ENCODE results near the gene DDR2. TPM values are rescaled to one million over a fixed set of nuclear protein-coding genes. Genes with fewer than 3 reads are reported as not detected.
"Not testable (repeated sequence)": the region's sequence is repeated elsewhere in the genome, so short reads cannot be mapped to it uniquely, and the experiment has no call there.

Gene DDR2
- total RNA-seq, 4 donors from 2014 or later = 165 to 241 (median 199) TPM

DNA sequence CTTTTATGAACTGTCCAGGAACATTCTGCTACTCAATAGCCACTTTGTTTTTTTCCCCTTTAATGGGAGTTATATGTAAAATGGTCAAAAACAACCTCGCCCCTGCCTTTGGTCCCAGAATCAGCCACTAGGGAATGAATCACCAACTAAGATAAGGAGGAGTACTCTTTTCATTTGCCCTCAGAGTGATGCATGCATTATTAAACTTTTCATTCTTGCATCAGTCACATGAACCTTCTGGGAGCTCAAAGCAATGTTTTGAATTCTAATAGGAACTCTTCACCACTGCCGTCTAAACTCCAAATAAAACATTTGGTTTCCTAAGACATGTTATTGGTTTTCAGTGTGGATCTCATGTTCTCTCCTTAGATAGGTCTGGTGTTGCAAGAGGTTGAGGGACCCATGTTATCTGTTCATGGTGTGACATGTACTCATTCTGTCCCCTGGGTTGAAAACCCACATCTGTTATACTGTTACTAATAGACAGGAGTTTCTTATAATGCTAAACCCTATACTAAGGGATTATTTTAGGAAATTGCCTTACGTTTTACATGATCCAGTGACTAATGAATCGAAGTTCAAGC is 140.4 kb downstream of the DDR2 start:
- Histone ChIP-seq H3K4me1 (no peaks in the 10 kb centered on the region), H3K4me3 (no peak overlapping the region), H3K27ac (peak overlapping the region; percentile 29 to 61 (median 52)), H3K36me3 (peaks cover 0 to 92% of the 10 kb centered on the region in 2 donors), H3K9me3 (no peaks in the 10 kb centered on the region), H3K27me3 (no peaks in the 10 kb centered on the region)
- 60 to 63% methylated on average over 4 of the region's 4 CpGs for WGBS, 2 donors (ENCODE audit: low coverage in 1 of 2)
- peak; percentile 92 for ATAC-seq
- TF ChIP-seq, protein P1, sequence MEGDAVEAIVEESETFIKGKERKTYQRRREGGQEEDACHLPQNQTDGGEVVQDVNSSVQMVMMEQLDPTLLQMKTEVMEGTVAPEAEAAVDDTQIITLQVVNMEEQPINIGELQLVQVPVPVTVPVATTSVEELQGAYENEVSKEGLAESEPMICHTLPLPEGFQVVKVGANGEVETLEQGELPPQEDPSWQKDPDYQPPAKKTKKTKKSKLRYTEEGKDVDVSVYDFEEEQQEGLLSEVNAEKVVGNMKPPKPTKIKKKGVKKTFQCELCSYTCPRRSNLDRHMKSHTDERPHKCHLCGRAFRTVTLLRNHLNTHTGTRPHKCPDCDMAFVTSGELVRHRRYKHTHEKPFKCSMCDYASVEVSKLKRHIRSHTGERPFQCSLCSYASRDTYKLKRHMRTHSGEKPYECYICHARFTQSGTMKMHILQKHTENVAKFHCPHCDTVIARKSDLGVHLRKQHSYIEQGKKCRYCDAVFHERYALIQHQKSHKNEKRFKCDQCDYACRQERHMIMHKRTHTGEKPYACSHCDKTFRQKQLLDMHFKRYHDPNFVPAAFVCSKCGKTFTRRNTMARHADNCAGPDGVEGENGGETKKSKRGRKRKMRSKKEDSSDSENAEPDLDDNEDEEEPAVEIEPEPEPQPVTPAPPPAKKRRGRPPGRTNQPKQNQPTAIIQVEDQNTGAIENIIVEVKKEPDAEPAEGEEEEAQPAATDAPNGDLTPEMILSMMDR (IDR thresholded peaks at IDR 0.05) = peak in 1 of 4 experiments; percentile 20
- TF ChIP-seq POLR2A (IDR thresholded peaks at IDR 0.05) (no peak), POLR2AphosphoS5 (IDR thresholded peaks at IDR 0.05) (no peak)

DNA sequence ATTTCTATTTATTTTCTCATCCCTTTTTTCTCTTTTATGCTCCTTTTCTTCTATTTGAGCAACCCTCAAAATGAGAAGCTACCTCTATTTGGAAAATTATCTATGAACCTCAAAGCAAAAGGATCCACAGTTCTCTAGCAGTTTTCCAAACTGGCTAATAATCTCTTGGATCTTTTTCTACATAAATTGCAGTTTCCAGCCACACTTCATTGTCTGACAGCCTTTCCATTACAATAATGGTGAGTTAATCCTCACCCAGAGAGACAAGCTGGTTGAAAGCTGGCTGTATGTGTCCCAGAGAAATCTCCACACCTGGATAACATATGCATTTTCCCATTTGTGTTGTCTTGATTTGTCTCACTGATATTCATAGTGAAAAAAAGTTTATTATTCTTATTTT is 141.7 kb downstream of the DDR2 start:
- H3K36me3 ChIP-seq = peaks cover 0 to 94% of the 10 kb centered on the region in 2 donors
- TF ChIP-seq POLR2AphosphoS5 (IDR thresholded peaks at IDR 0.05) (no peak), EP300 (IDR thresholded peaks at IDR 0.05) (no peak)

DNA sequence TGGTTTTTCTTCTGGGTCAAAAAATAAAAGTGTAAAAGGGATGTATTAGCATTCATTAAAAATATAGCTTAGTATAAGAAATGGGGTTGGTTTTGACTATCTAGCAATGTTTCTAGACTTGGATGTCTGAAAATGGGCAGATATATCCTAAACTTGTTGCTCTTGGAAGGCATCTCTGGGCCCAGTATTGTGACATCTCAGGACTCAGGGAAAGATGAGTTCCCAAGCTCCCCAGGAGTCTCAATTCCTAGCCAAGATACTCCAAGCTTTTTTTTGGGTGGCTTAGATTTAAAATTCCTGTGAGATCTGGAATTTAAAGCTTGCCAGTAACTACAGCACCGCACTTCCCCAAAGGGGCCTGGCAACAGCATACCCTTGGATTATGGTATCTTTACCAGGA is 146.8 kb downstream of the DDR2 start:
- Histone ChIP-seq H3K9me3 (no peaks in the 10 kb centered on the region), H3K27me3 (no peaks in the 10 kb centered on the region), H3K27ac (no peak overlapping the region), H3K4me3 (no peak overlapping the region), H3K36me3 (peaks cover 0 to 78% of the 10 kb centered on the region in 2 donors), H3K4me1 (no peaks in the 10 kb centered on the region)
- TF ChIP-seq POLR2A (IDR thresholded peaks at IDR 0.05) (no peak), EP300 (IDR thresholded peaks at IDR 0.05) (no peak), POLR2AphosphoS5 (IDR thresholded peaks at IDR 0.05) (no peak)
- TF ChIP-seq, protein P1 (IDR thresholded peaks at IDR 0.05) = no peak
- 88% methylated on average over 1 of the region's 1 CpG; no CpG with 5 or more reads in 1 of the 2 donors for WGBS, 2 donors (ENCODE audit: low coverage in 1 of 2)
- no peak for ATAC-seq

More for the DNA sequence above, 141.7 kb downstream of the DDR2 start:
- peak overlapping the region in 1 of 4 donors; percentile 25 for H3K27ac ChIP-seq
- no peaks in the 10 kb centered on the region for H3K4me1 ChIP-seq
- no peaks in the 10 kb centered on the region for H3K9me3 ChIP-seq
- ATAC-seq = no peak
- H3K4me3 ChIP-seq = no peak overlapping the region
- H3K27me3 ChIP-seq = no peaks in the 10 kb centered on the region

DNA sequence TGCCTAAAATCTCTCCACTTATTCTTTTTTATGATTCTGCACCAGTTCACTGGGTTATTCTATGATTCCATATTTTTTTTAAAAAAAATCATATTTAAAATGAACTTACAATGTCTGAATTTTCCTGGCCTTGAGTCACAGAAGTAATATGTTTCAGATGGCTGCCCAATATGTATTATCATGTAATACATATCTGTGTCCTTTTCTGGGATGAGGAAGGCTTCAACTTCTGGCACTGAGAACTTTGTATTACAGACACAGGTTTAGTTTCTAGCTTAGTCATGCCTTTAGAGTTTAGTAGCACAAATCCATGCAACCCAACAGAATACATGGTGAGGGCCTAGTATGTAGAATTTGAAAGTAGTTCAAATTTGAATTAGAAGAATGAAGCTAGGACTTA is 150.4 kb downstream of the DDR2 start:
- ATAC-seq = no peak
- no peaks in the 10 kb centered on the region for H3K9me3 ChIP-seq
- H3K36me3 ChIP-seq = peaks cover 0 to 47% of the 10 kb centered on the region in 2 donors
- H3K27ac ChIP-seq = no peak overlapping the region
- TF ChIP-seq POLR2A (IDR thresholded peaks at IDR 0.05) (no peak), POLR2AphosphoS5 (IDR thresholded peaks at IDR 0.05) (no peak), EP300 (IDR thresholded peaks at IDR 0.05) (no peak)
- TF ChIP-seq, protein P1 (IDR thresholded peaks at IDR 0.05) = no peak
- no peaks in the 10 kb centered on the region for H3K27me3 ChIP-seq
- no peaks in the 10 kb centered on the region for H3K4me1 ChIP-seq
- no peak overlapping the region for H3K4me3 ChIP-seq

DNA sequence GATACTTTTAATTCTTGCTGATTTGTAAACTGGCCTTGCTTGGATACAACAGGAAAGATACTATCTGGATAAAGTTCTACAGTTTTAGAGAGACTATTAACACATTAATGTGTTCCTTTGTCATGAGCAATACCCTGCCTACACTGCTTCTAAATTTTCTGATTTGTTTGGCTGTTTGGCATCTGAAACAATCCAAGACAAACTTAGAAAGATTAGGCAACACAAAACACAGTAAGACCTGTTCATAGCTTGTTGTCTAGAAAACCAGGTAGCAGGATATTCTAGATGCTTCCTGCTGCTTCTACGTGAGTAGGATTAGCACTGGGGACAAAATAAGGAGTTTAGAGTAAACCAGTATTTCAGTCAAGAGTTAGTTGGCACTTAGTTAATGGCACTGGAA is 152.7 kb downstream of the DDR2 start:
- not testable (repeated sequence) for H3K27me3 ChIP-seq, H3K4me3 ChIP-seq, ATAC-seq, H3K9me3 ChIP-seq, H3K4me1 ChIP-seq
- WGBS, 2 donors (ENCODE audit: low coverage in 1 of 2) = no CpG with 5 or more reads among the region's 1 CpG
- H3K27ac ChIP-seq = peak overlapping the region in 1 of 4 donors; percentile 10
- H3K36me3 ChIP-seq = peaks cover 0 to 24% of the 10 kb centered on the region in 2 donors

DNA sequence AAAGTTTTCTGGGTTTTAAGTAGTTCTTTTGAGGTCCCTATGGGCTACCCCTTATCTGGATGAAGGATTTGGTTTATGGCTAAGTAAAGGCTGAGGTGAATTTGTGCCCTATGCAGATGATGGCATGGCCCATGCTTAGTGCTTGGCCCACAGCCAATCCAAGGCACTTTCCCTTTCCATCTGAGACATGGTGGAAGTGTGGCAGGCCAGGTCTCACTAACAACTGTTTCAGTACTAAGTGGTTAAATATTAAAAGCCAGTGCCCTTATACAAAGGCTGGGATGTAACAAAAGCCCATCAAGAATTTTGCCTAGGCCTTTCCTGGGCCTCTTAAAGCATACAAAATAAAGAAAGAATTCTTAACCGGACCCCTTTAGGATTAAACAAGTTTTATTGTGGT is 156.5 kb downstream of the DDR2 start:
- not testable (repeated sequence) for H3K9me3 ChIP-seq, H3K4me1 ChIP-seq, H3K36me3 ChIP-seq, ATAC-seq, H3K4me3 ChIP-seq, H3K27me3 ChIP-seq
- 80 to 100% methylated on average over 1 of the region's 1 CpG for WGBS, 2 donors (ENCODE audit: low coverage in 1 of 2)
- H3K27ac ChIP-seq = peak overlapping the region in 3 of 4 donors; percentile 89 to 92 (median 92)
